ENCODE data around the gene ARL2.

DNA sequence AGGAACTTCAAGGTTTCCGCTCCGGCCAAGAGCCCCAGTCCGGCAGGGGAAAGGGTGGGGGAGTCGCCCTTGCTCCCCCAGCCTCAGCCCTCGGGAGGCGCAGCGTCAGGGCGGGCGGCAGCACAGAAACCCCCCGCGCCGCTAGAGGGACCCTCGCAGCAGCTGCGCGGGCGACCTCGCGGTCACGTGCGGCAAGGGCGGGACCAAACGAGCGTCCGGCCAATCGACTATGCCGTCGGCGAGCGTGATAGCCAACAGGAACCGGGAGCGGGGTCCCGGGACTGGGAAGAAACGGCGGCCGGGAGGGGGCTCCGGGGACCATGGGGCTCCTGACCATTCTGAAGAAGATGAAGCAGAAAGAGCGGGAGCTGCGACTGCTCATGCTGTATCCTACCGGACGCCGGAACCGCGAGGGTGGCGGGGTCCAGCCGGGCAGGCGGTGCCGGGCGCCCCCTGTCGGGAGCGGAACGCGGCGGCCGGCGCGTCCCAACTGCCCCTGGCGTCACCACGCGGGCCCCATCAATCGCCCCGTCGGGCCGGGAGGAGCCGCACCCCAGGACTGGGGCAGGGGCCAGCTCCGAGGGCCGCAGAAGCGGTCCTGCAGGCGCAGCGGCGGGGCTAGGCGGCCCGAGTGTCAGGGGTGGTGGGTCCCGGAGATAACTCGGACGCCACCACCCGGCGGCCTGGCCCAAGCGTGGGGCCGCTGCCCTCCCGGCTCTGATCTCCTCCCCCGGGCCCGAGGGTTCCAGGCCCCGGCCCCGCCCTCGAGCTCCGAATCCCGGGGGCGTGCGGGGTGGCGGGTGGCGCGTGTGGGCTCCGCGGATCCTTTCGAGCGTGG lies at the start of gene ARL2:
- TF ChIP-seq, protein P1, sequence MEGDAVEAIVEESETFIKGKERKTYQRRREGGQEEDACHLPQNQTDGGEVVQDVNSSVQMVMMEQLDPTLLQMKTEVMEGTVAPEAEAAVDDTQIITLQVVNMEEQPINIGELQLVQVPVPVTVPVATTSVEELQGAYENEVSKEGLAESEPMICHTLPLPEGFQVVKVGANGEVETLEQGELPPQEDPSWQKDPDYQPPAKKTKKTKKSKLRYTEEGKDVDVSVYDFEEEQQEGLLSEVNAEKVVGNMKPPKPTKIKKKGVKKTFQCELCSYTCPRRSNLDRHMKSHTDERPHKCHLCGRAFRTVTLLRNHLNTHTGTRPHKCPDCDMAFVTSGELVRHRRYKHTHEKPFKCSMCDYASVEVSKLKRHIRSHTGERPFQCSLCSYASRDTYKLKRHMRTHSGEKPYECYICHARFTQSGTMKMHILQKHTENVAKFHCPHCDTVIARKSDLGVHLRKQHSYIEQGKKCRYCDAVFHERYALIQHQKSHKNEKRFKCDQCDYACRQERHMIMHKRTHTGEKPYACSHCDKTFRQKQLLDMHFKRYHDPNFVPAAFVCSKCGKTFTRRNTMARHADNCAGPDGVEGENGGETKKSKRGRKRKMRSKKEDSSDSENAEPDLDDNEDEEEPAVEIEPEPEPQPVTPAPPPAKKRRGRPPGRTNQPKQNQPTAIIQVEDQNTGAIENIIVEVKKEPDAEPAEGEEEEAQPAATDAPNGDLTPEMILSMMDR (IDR thresholded peaks at IDR 0.05; ENCODE audit: low read length) = peak; percentile 67
- no peak for TF ChIP-seq EZH2 (IDR thresholded peaks at IDR 0.05; ENCODE audit: borderline replicate concordance, low read length)
